Endothelial cell (in vitro differentiated cells): Measurements from ENCODE around the gene MTF2. TPM values are rescaled to one million over a fixed set of nuclear protein-coding genes. Genes with fewer than 3 reads are reported as not detected.
"Not testable (repeated sequence)": the region's sequence is repeated elsewhere in the genome, so short reads cannot be mapped to it uniquely, and the experiment has no call there.

Experiments used
- DNase-seq: peaks from one replicate; pipeline ENCODE4 v3.0.0; 2021; ENCODE audit warnings: low spot score
- H3K27ac Mint-ChIP-seq: one replicate; pipeline ENCODE4 v1.8.0; 2021; ENCODE audit warnings: mixed read lengths, inconsistent platforms; ENCODE audit not compliant: unreplicated experiment
- H3K27me3 Mint-ChIP-seq: one replicate; pipeline ENCODE4 v1.8.0; 2021; ENCODE audit warnings: mild to moderate bottlenecking, moderate library complexity, mixed read lengths, inconsistent platforms; ENCODE audit not compliant: unreplicated experiment
- H3K36me3 Mint-ChIP-seq: one replicate; pipeline ENCODE4 v1.8.0; 2021; ENCODE audit warnings: mild to moderate bottlenecking, low read depth, mixed read lengths, inconsistent platforms; ENCODE audit not compliant: unreplicated experiment
- H3K4me1 Mint-ChIP-seq: one replicate; pipeline ENCODE4 v1.8.0; 2021; ENCODE audit warnings: mild to moderate bottlenecking, mixed read lengths, inconsistent platforms; ENCODE audit not compliant: unreplicated experiment
- H3K4me3 Mint-ChIP-seq: one replicate; pipeline ENCODE4 v1.8.0; 2021; ENCODE audit warnings: mild to moderate bottlenecking, mixed read lengths, inconsistent platforms; ENCODE audit not compliant: unreplicated experiment
- H3K9me3 Mint-ChIP-seq: one replicate; pipeline ENCODE4 v1.8.0; 2021; ENCODE audit warnings: mixed read lengths, inconsistent platforms; ENCODE audit not compliant: unreplicated experiment
- CTCF ChIP-seq: fragments of 200-600 bp; sonication (generic); IDR thresholded peaks from one replicate; pipeline ENCODE4 v1.5.0; 2021; ENCODE audit warnings: antibody characterized with exemption; ENCODE audit not compliant: unreplicated experiment
- total RNA-seq: library from RNA; stranded (reverse); fragmentation: NEBNext Ultra II Directional; extraction: Animal tissue kit (Norgen Biotek cat#: 25700); gene quantifications from one replicate; pipeline ENCODE4 v1.2.1, GENCODE V29; 2021; ENCODE audit not compliant: unreplicated experiment

The MTF2 gene
- total RNA-seq, 1 donor from 2014 or later = 73.5 TPM

- no peaks in the 10 kb centered on the region for H3K4me1 Mint-ChIP-seq
- TF ChIP-seq CTCF = no peak
- H3K9me3 Mint-ChIP-seq = no peaks in the 10 kb centered on the region
- DNase-seq = no peak
- H3K27ac Mint-ChIP-seq = peak overlapping the region; percentile 24
- H3K4me3 Mint-ChIP-seq = no peak overlapping the region
- H3K27me3 Mint-ChIP-seq = no peaks in the 10 kb centered on the region
- no peaks in the 10 kb centered on the region for H3K36me3 Mint-ChIP-seq
These were observed 75.8 kb downstream of the MTF2 start for GRCh38 chr1:93154898-93155297.

GRCh38 chr1:93155335-93155734, 76.3 kb downstream of the MTF2 start:
- DNase-seq = no peak
- no peaks in the 10 kb centered on the region for H3K9me3 Mint-ChIP-seq
- H3K36me3 Mint-ChIP-seq = no peaks in the 10 kb centered on the region
- H3K27ac Mint-ChIP-seq = no peak overlapping the region
- no peaks in the 10 kb centered on the region for H3K4me1 Mint-ChIP-seq
- H3K4me3 Mint-ChIP-seq = no peak overlapping the region
- no peaks in the 10 kb centered on the region for H3K27me3 Mint-ChIP-seq
- no peak for TF ChIP-seq CTCF

- DNase-seq = no peak
- H3K36me3 Mint-ChIP-seq = no peaks in the 10 kb centered on the region
- no peak overlapping the region for H3K4me3 Mint-ChIP-seq
- H3K27ac Mint-ChIP-seq = no peak overlapping the region
- H3K4me1 Mint-ChIP-seq = peaks cover 4% of the 10 kb centered on the region
- no peaks in the 10 kb centered on the region for H3K27me3 Mint-ChIP-seq
- no peak for TF ChIP-seq CTCF
- no peaks in the 10 kb centered on the region for H3K9me3 Mint-ChIP-seq
These were observed 80.3 kb downstream of the MTF2 start for GRCh38 chr1:93159337-93159736.

GRCh38 chr1:93163314-93163713, 84.2 kb downstream of the MTF2 start:
- H3K9me3 Mint-ChIP-seq, H3K27ac Mint-ChIP-seq, H3K4me1 Mint-ChIP-seq, H3K4me3 Mint-ChIP-seq, DNase-seq, H3K27me3 Mint-ChIP-seq: not testable (repeated sequence)
- peaks cover 11% of the 10 kb centered on the region for H3K36me3 Mint-ChIP-seq

- peaks cover 20% of the 10 kb centered on the region for H3K36me3 Mint-ChIP-seq
- H3K27ac Mint-ChIP-seq = no peak overlapping the region
- no peaks in the 10 kb centered on the region for H3K27me3 Mint-ChIP-seq
- no peak overlapping the region for H3K4me3 Mint-ChIP-seq
- TF ChIP-seq CTCF = no peak
- peaks cover 9% of the 10 kb centered on the region for H3K4me1 Mint-ChIP-seq
- no peak for DNase-seq
- H3K9me3 Mint-ChIP-seq = peaks cover 4% of the 10 kb centered on the region
These were observed 85.7 kb downstream of the MTF2 start for GRCh38 chr1:93164816-93165215.

GRCh38 chr1:93165895-93166294, 86.8 kb downstream of the MTF2 start:
- peaks cover 22% of the 10 kb centered on the region for H3K36me3 Mint-ChIP-seq
- not testable (repeated sequence) for H3K27me3 Mint-ChIP-seq, H3K9me3 Mint-ChIP-seq, DNase-seq, H3K4me3 Mint-ChIP-seq, H3K4me1 Mint-ChIP-seq, H3K27ac Mint-ChIP-seq
